Gastroesophageal sphincter (tissue), 4 donors: ENCODE results near the gene ABR. TPM values are rescaled to one million over a fixed set of nuclear protein-coding genes. Genes with fewer than 3 reads are reported as not detected.
A peak's percentile ranks its signal among the peaks of the same experiment; 100 is the strongest.

Experiments used
- ATAC-seq: fragments of 150-250 bp; one replicate; pipeline ENCODE4 v1.9.1; 2016; ENCODE audit warnings: mild to moderate bottlenecking, moderate library complexity
- H3K27ac ChIP-seq, 4 donors: fragments of 200-600 bp; sonication (generic) in 3 of 4; 1 replicate in 3 of 4; 2 replicates in 1 of 4; pipeline ENCODE4 v1.5.1; 2016 to 2019
- H3K27me3 ChIP-seq: fragments of 200-600 bp; sonication (generic); one replicate; pipeline ENCODE4 v1.5.1; 2019
- H3K36me3 ChIP-seq, 2 donors: fragments of 200-600 bp; sonication (generic); one replicate each; pipeline ENCODE4 v1.5.1; 2019; ENCODE audit warnings: control low read depth in 1 of 2
- H3K4me1 ChIP-seq, 3 donors: fragments of 200-600 bp; sonication (generic); 1 replicate in 2 of 3; 2 replicates in 1 of 3; pipeline ENCODE4 v1.5.1; 2016 to 2019; ENCODE audit warnings: control low read depth in 2 of 3
- H3K4me3 ChIP-seq, 2 donors: fragments of 200-600 bp; sonication (generic); one replicate each; pipeline ENCODE4 v1.5.1; 2019; ENCODE audit warnings: mild to moderate bottlenecking in 1 of 2, moderate library complexity in 1 of 2
- H3K9me3 ChIP-seq, 3 donors: fragments of 200-600 bp; sonication (generic); one replicate each; pipeline ENCODE4 v1.5.1; 2017 to 2019; ENCODE audit warnings: control low read depth in 2 of 3
- CTCF ChIP-seq, 4 experiments: fragments of 200-600 bp in 2 of 4; fragments of 450-650 bp in 2 of 4; sonication (generic) in 1 of 4; IDR thresholded peaks; one replicate each; pipeline ENCODE4 v1.5.1; 2017 to 2019; ENCODE audit warnings: antibody characterized with exemption in 4 of 4, mild to moderate bottlenecking in 2 of 4, moderate library complexity in 2 of 4
- EP300 ChIP-seq: sonication (generic); formaldehyde crosslinking; IDR thresholded peaks from one replicate; pipeline ENCODE4 v1.6.1; 2017; ENCODE audit warnings: antibody characterized with exemption, mild to moderate bottlenecking
- POLR2A ChIP-seq, 2 donors: fragments of 450-650 bp; IDR thresholded peaks; one replicate each; pipeline ENCODE4 v1.6.1; 2017; ENCODE audit warnings: antibody characterized with exemption in 2 of 2, mild to moderate bottlenecking in 2 of 2, moderate library complexity in 1 of 2
- POLR2AphosphoS5 ChIP-seq: sonication (generic); formaldehyde crosslinking; IDR thresholded peaks from one replicate; pipeline ENCODE4 v1.6.1; 2017; ENCODE audit warnings: antibody characterized with exemption
- WGBS, 2 donors: methylation state at CpG; one replicate each; pipeline ENCODE4 v1.1.5; 2018; ENCODE audit warnings: low coverage in 1 of 2; 5-methylcytosine and 5-hydroxymethylcytosine counted together
- total RNA-seq, 4 donors: library from RNA; depleted of rRNA; stranded (reverse); fragments of >200 nt; gene quantifications; one replicate each; pipeline ENCODE4 v1.1.0, GENCODE V29; 2016

Gene ABR
- total RNA-seq, 4 donors from 2014 or later: 62.6 to 147 (median 114) TPM

DNA sequence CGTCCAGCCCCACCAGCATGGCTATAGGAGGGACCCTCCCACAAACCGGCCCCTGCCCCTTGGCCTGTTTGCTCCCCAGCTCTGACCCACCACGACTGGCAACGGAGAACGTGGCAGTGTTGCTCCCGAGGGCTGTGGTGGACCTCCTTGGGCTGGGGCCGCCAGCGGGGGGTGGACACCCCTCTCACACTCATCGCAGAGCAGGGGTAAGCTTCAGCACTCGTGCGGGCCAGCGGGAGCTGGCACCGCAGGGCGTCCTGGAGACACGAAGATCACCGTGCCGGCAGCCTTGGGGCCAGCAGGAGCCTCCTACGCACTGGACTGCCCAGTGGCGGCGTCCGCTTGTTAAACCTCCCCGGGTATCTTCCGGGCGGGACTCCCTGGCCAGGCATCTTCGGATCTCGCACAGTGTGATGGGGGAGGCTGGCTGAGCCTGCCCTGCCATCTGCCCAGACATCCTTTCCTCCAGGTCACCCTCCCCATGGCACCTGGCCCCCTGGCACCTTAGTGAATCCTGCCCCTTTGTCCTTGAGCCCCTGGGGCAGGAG lies 53.5 kb downstream of the ABR start:
- no peak for TF ChIP-seq EP300
- TF ChIP-seq CTCF (IDR thresholded peaks at IDR 0.05): no peak
- H3K9me3 ChIP-seq: no peaks in the 10 kb centered on the region
- no peak for ATAC-seq
- H3K36me3 ChIP-seq: peaks cover 0 to 11% of the 10 kb centered on the region in 2 donors
- H3K4me1 ChIP-seq: peaks cover 0 to 39% (median 7%) of the 10 kb centered on the region in 3 donors
- H3K27ac ChIP-seq: no peak overlapping the region
- no peak overlapping the region for H3K4me3 ChIP-seq
- WGBS, 2 donors: 91% methylated on average over 5 of the region's 26 CpGs; no CpG with 5 or more reads in 1 of the 2 donors
- no peaks in the 10 kb centered on the region for H3K27me3 ChIP-seq

DNA sequence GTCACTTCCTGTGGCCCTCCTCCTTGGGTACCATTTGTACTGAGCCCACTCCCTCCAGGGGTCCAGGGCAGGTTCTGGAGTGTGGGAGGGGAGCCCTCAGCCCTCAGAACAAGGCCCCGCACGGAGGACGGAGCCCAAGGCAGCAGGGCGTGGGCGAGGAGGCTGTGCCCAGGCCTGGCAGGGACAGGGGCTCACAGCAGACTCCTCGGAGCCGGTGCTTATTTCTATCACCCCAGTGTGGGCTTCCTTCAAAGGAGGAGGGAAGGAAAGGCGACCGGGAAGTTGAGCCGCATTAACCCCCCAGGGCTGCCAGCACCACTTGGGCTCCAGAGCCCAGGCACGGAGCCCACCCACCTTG lies 54.0 kb downstream of the ABR start:
- Histone ChIP-seq H3K27me3 (no peaks in the 10 kb centered on the region), H3K4me3 (no peak overlapping the region), H3K36me3 (peaks cover 0 to 11% of the 10 kb centered on the region in 2 donors), H3K4me1 (peaks cover 0 to 44% (median 7%) of the 10 kb centered on the region in 3 donors), H3K27ac (peak overlapping the region in 1 of 4 donors; percentile 24), H3K9me3 (no peaks in the 10 kb centered on the region)
- 80% methylated on average over 1 of the region's 11 CpGs; no CpG with 5 or more reads in 1 of the 2 donors for WGBS, 2 donors
- no peak for TF ChIP-seq POLR2A (IDR thresholded peaks at IDR 0.05)
- no peak for TF ChIP-seq EP300
- TF ChIP-seq CTCF (IDR thresholded peaks at IDR 0.05): no peak
- no peak for ATAC-seq

GRCh38 chr17:1124896-1125787 lies 54.6 kb downstream of the ABR start:
- no peaks in the 10 kb centered on the region for H3K27me3 ChIP-seq
- peaks cover 0 to 46% (median 7%) of the 10 kb centered on the region in 3 donors for H3K4me1 ChIP-seq
- 80 to 94% methylated on average over 1 to 6 of the region's 53 CpGs for WGBS, 2 donors
- no peak for TF ChIP-seq CTCF (IDR thresholded peaks at IDR 0.05)
- TF ChIP-seq POLR2AphosphoS5: no peak
- no peak for TF ChIP-seq POLR2A (IDR thresholded peaks at IDR 0.05)
- no peak for TF ChIP-seq EP300
- ATAC-seq: no peak
- H3K9me3 ChIP-seq: no peaks in the 10 kb centered on the region
- peak overlapping the region in 1 of 4 donors; percentile 24 for H3K27ac ChIP-seq
- H3K4me3 ChIP-seq: peak overlapping the region in 1 of 2 donors; percentile 10
- peaks cover 0 to 11% of the 10 kb centered on the region in 2 donors for H3K36me3 ChIP-seq

DNA sequence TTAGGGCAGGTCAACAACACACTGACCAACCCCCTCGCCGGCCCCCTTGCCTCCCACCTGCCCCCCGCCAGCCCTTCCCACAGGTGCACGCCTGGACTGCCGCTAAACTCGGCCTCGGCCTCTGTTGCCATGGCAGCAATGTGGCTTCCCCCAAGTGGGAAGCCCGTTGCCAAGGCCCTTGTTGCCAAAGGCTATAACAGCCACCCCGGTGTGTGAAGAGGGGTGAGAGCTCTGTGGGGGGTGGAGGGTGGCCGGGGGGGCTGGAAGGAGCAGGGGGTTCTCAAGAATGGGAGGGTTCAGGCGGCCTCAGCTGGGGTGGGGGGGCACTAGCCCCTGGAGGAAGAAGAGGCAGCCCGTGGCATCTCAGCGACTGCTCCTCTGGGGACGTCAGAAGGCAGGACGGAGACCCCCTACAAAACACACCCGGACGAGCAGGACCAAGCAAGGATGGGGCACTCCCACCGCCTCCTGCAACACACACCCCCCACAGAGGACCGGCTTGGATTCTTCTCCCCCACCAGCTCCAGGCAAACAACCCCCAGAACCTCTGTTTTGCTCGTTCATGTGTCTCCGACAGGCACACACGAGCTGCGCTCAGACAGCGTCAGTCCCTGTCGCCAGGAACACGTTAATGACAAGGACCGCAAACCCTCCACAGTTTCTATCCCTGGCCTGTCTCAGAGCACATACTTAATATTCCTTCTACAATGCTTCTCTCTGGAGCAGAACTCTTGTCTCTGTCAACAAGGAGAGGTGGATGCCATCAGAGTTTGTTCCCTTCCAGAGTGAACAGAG lies 55.7 kb downstream of the ABR start:
- Histone ChIP-seq H3K27ac (peak overlapping the region in 1 of 4 donors; percentile 67), H3K36me3 (peaks cover 0 to 11% of the 10 kb centered on the region in 2 donors), H3K4me3 (no peak overlapping the region), H3K4me1 (peaks cover 0 to 46% (median 7%) of the 10 kb centered on the region in 3 donors), H3K27me3 (no peaks in the 10 kb centered on the region), H3K9me3 (no peaks in the 10 kb centered on the region)
- 82 to 88% methylated on average over 5 to 12 of the region's 27 CpGs for whole genome bisulfite sequencing, 2 donors
- TF ChIP-seq POLR2A (IDR thresholded peaks at IDR 0.05) (no peak), CTCF (IDR thresholded peaks at IDR 0.05) (no peak), EP300 (no peak), POLR2AphosphoS5 (no peak)
- ATAC-seq: no peak
